HG03280 (cell line): ENCODE results near the gene TUT1.

ENCODE experiments used
- ATAC-seq: cut with Tn5 transposase; IDR thresholded peaks from one replicate; pipeline ENCODE4 v1.9.1; 2021; ENCODE audit warnings: mild to moderate bottlenecking, moderate library complexity; ENCODE audit not compliant: unreplicated experiment

Gene TUT1

DNA sequence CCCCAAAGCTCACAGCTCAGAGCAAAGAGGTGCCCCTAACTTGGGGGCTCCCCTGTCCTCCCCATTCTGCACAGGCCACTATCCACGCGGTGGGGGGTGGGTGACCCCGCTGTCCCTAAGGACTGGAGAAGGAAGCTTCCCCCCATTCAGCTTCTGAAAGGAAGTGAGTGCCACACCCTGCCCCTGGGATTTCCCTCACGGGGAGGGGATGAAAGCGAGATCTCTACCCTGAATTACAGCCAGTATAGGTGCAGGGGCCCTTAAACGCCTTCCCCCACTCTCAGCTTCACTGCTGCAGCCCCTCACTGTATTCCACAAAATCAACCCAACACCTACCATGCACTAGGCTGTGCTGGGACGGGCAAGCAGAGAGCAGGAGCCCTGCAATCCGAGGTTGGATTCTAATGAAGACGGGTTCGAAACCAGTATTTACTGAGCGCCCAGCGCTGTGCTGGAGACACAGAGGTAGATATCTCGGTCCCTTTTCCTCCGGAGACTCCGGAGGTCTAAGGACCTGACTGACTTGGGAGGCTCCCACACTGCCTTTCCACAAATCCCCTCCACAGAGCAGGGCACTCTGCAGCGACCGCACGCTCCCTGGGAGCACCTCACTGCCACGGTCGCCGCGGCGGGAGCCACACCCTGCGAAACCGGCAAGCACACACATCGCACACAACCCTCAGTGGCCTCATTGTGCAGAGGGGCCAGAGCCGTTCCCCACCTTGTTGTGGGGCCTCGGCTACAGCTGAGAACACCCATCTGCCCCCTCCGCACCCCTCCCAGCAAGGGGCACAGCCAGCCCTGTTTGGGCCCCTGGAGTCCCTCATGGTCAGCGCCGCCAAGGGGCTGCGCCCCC is 46.5 kb downstream of the TUT1 start:
- no peak for ATAC-seq

DNA sequence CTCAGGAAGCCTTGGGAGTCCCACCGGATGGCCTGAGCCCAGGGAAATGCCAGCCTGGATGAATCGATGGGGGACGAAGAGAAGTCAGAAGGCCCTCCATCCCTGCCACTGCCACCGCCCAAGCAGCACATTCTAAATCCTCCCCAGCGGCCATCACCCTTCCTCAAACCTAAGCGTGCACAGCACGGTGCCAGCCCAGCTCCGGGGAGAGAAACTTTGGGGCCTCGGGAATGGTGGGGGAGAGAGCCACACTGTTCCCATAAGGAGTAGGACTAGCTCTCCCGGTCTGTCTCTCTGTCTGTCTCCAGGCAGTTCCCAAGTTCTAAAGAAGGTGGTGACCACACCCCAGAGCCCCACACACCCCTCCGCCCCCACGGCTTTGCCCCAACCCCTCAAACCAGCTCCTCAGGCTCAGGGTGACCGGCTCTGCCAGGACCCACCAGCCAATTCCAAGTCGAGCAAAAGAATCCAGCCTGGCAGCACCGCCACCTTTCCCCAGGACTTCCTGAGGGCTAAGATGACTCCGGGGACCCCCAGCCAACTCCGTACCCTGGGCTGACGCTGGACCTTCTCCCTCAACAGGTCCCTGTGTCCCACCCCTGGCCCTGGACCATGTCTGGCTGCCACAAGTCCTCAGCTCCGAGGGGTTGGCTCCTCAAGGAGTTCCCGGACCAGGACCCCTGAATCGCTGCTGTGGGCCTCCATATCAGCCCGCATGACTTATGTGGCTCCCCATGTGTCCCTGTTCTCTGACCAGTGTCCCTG is 47.5 kb downstream of the TUT1 start:
- ATAC-seq, result no peak

GRCh38 chr11:62542750-62543567 is 48.4 kb downstream of the TUT1 start:
- peak; percentile 36 for ATAC-seq

DNA sequence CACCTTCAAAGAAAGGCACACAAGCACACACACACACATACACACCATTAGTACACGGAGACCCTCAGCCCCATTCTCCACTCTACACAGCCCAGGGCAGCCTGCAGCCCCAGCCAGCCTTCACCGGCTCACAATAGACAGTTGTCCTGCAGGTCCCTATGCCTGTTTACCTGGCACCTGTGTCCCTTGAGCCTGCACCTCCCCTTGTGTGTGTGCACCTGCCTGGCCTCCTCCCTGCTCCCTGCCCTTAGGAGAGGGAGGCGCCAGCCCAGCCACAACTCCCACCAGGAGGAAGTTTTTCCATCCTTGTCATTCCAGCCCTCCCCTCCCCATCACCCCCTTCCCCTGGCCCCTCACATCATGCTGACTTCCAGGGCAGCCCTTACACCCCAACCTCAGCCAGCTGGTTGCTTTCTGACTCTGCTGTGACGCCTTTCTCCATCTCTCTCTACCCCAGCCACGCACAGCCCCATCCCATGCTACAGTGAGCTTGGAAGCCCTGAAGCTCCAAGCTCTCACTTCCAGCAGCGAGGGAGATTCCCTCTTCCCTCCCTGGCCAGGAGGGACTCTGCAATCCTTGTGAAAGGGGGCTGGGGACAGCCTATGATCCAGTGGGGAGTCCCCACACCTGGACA is 49.1 kb downstream of the TUT1 start:
- ATAC-seq, result no peak

DNA sequence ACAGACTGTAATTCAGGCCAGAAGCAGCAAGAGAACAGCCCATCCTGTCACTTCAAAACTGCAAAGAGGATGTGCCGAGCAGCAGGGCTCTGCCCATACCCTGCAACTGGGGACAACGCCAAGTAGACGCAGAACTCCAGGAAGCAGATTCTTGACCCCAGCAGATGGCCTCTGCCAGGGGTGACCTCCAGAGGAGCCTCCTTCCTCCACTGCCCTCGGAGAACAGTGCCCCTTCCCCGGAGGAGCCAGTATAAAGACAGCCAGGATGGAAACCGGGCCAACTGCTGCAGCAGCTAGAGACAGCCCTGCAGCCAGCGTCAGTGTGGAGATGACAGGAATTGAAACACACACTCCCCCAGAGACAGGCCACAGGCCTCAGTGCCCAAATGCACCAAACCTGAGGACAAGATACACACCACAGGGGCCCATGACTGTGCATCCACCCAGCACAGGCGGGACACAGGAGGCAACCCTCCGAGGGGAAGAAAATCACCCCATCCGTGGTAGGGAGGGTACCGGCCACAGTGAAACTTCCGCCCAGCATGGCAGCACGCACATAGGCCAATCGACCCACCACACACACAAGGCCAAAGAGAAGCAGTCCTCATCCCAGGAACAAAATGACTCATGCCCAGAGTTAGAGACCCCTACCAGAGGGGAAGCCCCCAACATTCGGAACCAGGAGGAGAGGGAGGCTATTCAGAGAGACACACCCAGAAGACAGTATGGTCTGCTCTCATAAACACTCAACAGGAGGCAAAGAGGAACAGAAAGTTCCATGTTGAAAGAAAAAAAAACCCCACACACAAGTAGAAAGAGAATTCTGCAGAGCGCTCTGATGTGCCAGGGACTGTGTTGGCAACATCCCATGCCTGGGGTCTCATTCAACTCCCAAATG is 50.3 kb downstream of the TUT1 start:
- peak; percentile 45 for ATAC-seq

- no peak for ATAC-seq
Measured at GRCh38 chr11:62539238-62539925, 51.9 kb downstream of the TUT1 start.

DNA sequence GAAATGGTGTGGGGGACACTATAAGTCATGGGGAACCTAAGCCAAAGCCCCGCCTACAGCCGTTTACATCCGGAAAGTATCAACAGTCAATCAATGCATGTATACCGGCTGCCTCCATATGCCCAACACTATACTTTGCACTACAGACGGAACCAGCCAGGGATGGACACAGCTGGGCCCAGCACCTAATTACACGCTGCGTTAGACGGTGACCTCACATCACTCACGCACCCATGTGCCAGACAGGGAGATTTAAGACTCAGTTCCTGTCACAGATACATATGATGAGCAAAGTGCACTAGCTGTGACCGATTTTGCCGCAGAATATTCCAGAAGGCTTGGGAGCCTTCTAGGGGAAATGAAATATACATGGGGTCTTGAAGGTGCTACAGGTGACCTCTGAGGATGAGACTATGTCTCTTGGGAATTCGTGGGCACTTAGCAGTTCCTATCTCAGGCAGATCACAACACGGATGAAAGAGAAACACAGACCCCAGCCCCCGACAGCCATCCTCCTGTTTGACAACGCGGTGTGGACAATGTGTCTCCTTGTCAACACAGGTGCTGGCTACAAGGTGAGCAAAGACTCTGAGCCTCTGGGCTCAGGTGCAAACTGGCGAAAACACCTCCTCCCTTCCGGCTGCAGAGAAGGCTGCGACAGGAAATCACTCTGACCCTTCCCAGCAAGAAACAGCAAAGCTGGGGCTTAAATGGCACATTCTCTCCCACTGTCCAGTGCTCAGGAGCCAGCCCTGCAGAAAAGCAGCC is 52.7 kb downstream of the TUT1 start:
- no peak for ATAC-seq

GRCh38 chr11:62536301-62536957 is 54.9 kb downstream of the TUT1 start:
- ATAC-seq, result no peak

DNA sequence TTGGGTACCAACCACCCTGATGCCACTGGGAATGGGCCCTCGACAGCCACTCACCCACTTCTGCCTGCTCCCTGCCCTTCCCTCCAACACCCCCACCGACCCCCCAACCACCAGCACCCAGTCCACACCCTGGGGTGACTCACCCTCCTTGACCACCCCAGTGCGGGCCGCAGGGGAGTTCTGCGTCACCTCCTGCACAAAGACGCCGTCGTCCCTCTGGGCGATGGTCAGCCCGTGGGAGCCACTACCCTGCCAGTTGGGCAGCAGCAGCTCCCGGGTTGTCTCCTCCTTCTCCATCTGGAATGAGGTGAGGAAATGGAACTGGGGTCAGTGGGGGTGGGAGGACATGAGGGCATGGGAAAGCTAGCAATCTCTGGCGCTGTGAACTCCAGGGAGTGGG is 55.5 kb downstream of the TUT1 start:
- ATAC-seq, result no peak

- no peak for ATAC-seq
Measured at GRCh38 chr11:62534779-62535545, 56.4 kb downstream of the TUT1 start.

- no peak for ATAC-seq
Measured at GRCh38 chr11:62532096-62532495, 59.2 kb downstream of the TUT1 start.
